Stimulated activated CD4-positive, alpha-beta T cell treated with anti-CD3 and anti-CD28 coated beads, Interleukin-15, amount 100 ng/mL, for 48 hours (primary cell): Measurements from ENCODE around the gene NKX2-2.

Experiments
- DNase-seq, 2 donors: peaks; one replicate each; pipeline ENCODE4 v3.0.0-alpha.2; 2020; ENCODE audit warnings: low read depth in 2 of 2

Gene NKX2-2

GRCh38 chr20:21521596-21522480 lies 8.0 kb upstream of the NKX2-2 start:
- DNase-seq, result no peak

- DNase-seq, result no peak
Observed at GRCh38 chr20:21520702-21521595, 7.1 kb upstream of the NKX2-2 start.

- DNase-seq, result no peak
Observed at GRCh38 chr20:21519136-21519584, 5.3 kb upstream of the NKX2-2 start.

GRCh38 chr20:21518292-21518991 lies 4.6 kb upstream of the NKX2-2 start:
- DNase-seq, result no peak

DNA sequence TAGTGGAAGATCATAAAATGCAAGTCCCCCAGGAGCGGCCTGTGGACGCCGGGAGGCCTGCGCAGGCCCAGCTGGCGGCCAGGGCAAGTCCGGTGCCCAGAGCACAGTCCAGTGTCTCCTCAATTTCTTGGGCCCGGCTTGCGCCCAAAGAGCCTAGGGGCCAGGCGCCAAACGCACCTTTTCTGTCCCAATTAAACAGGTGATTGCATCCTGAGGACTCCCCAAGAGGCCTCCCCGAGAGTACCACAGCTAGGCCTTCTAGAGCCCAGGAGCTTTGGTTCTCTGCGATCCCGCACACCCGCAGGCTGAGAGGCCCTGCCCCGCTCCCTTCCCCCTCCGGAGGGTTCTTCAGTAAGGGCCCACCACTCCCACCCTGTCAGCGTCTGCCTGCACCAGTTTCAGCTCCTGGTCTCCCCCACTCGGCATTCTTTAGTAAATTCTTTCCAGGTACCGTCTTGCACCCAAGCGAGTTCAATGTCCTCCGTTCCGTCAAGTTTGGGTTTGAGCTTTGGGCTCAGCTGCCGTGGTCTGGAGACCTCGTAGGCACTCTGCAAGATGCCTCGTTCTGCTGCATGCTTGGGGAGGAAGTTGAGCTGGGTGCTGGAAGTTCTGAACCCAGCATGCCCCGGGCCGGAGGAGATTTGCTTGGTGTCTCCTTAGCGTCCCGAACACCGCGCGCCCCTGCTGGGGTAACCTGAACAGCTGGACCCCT lies 3.9 kb upstream of the NKX2-2 start:
- DNase-seq, result no peak

- DNase-seq, result no peak
Observed at GRCh38 chr20:21516861-21517565, 3.1 kb upstream of the NKX2-2 start.

- no peak for DNase-seq
Observed at GRCh38 chr20:21516180-21516567, 2.3 kb upstream of the NKX2-2 start.

DNA sequence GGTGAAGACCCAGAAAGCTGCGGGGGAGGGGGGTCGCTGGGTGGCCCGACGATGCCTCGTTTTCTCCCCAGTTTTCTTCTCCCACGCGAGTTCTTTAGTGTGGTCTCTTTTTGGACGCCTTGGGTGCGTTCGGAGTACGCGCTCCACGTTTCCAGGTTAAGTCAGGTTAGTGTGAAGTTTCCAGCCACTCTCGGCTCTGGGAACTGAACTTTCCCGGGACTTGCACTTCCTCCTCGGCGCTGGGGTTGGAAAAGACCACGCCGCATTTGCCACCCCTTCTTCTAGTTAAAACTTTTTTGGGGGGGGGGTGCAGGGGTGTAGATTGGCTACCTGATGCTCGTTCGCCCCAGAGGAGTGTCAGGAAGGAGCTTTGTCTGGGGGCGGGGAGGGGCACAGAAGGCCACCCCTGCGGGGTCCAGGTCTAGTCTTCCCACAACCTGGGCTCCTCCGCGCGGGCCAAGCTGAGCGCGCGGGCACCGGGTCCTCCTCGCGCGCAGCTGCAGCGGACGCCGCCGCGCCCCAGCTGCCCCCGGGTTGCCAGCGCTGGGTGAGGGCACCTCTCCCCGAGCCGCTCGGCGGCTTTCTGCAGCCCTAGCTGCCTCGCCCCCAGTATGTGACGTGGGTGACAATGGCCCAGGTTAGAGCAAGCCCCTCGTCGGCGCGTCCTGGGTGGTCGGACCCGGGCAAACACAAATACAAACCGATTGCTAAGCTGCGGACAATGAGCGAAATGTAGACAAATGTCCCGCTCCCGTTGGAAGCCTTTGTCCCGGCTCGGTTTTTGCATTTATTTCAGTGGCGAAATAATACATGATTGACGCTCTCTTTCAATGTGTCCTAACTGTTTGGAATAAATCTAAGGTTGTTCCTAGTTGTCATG lies 1.7 kb upstream of the NKX2-2 start:
- DNase-seq, result no peak

- no peak for DNase-seq
Observed at GRCh38 chr20:21514553-21515251, 838 bp upstream of the NKX2-2 start.

DNA sequence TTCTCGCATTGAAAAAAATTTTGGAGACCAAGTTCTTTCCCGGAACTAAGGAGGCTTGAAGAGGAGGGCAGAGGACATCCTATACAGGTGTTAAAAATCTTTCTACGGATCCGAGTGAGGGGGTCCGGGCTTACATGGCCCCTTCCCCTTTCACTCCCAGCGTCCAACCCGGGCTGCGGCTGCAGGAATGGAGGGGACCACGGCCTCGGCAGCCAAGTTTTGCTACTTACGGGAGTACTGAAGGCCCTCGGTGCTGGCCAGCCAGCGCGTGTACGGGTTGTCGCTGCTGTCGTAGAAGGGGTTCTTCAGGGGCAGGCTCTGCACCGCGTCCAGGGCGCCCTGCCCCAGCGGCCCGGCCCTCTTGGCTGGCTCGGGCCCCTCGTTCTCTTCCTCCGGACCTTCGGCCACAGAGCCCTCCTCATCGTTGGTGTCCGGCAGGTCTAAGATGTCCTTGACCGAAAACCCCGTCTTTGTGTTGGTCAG lies 642 bp downstream of the NKX2-2 start:
- DNase-seq, result no peak

- DNase-seq, result no peak
Observed at GRCh38 chr20:21512634-21513180, 1.2 kb downstream of the NKX2-2 start.

- no peak for DNase-seq
Observed at GRCh38 chr20:21511850-21512633, 1.8 kb downstream of the NKX2-2 start.

DNA sequence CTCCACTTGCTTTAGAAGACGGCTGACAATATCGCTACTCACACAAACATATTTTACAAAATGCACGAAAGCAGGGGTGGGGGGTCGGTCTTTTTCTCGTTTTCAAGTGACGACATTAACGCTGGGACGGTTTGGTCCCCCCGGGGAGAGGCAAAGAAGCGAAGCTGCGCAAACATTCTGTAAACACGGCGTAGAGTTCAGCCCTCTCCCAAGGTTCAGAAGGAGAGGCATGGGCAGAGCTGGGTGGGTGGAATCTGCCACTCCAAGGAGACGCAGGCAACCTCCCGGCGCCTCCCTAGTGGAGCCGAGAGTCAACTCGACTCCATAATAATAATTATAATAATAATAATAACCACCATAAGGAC lies 2.4 kb downstream of the NKX2-2 start:
- DNase-seq, result no peak

DNA sequence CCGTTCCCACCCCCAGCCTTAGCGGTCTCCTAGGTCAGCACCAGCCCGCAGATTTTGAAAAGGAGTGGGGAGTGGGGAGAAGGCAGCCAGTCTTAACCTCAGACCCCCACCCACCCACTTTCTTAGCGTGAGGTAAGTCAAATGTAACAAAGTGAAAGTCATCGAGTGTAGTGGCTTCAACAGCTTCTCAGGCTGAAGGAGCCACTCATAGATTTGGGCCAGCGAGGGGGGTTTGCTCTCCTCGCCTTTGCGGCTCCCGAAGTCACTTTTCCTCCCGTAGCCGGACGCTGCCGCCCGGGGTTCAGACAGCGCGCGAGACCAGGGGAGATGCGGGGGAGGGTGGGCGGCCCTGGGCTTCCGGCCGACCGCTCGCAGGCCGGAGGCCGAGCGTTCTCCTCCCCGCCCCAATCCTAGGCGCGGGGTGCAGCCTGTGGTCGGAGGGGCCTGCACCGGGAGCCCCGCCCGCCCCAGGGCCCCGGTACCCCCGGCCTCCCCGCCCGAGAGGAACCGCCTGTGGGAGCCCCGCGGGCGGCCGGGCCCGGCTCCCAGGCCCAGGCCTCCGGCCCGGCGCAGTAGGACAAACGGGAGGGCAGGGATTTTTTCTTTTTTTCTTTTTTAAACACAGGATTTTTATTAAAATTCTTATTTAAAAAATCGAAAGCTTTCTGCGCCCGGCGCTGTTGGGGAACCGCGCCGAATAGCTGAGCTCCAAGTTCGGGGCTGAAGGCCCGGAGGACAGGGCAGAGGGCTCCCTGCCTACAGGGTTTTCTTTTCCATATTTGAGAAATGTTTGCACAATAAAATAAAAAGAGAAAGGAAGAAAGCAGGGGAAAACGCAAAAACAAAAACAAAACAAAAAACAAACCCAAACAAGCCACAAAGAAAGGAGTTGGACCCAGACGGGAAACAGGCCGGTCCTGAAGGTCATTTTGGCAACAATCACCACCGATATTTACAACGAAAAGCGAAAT lies 3.2 kb downstream of the NKX2-2 start:
- no peak for DNase-seq

GRCh38 chr20:21509597-21510371 lies 4.1 kb downstream of the NKX2-2 start:
- DNase-seq, result no peak

DNA sequence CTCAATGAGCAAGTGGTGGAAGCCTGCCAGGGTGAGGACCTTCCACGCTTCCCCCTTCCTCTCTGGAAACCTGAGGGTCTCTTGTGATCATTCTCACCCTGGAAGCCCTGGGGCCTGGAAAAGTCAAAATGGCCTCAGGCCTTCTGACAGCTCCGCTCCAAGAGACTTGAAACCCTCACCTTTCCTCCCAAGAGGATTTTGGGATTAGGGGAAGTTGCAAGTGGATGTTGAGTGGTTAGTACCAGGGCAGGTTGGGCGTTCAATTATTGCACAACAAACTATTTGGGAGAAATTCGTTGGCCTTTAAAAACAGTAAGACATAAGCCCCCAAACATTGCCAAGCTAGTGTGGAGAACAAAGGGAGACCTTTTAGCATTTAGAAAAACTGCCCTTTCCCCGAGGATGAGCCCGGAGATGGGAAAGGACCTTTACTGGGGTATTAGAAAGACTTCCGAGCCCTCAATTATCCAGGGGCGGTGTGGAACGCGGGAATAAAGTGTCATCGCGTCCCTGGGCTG lies 4.7 kb downstream of the NKX2-2 start:
- DNase-seq, result no peak
